Stimulated activated CD8-positive, alpha-beta memory T cell treated with anti-CD3 and anti-CD28 coated beads, Interleukin-4, amount 100 ng/mL, for 48 hours (primary cell): ENCODE measurements around the gene GET3.
A peak's percentile ranks its signal among the peaks of the same experiment; 100 is the strongest.
"Not testable (repeated sequence)": the region's sequence is repeated elsewhere in the genome, so short reads cannot be mapped to it uniquely, and the experiment has no call there.

ENCODE experiments used
- DNase-seq: peaks from one replicate; pipeline ENCODE4 v3.0.0-alpha.2; 2020

GET3 gene

DNA sequence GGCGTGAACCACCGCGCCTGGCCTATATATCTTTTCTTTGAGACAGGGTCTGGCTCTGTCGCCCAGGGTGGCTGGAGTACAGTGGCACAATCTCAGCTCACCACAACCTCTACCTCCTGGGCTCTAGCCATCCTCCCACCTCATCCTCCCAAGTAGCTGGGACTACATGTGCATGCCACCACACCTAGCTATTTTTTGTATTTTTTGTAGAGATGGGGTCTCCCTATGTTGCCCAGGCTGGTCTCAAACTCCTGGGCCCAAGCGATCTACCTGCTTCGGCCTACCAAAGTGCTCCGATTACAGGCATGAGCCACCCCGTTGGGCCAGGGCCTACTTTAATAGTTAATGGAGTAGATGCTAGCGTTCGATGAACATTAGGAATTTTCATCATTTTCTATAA, 17.0 kb upstream of the GET3 start:
- no peak for DNase-seq

- DNase-seq, result peak; percentile 37
Observed at GRCh38 chr19:12720851-12721655, 16.2 kb upstream of the GET3 start.

- DNase-seq, result peak; percentile 74
Observed at GRCh38 chr19:12721656-12722565, 15.4 kb upstream of the GET3 start.

GRCh38 chr19:12722566-12723380, 14.5 kb upstream of the GET3 start:
- DNase-seq, result peak; percentile 94

DNA sequence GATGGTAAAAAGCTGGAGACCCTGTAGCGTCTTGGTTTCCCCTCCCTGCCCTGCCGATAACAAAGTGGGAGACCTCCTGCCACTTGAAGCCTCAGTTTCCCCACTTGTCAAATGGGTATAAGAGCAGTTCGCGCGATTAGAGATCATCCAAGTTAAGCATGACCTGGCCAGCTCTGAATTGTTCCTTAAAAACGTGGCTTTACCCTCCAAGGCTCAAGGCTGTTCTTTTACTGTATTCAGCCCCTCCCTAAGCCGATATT, 14.0 kb upstream of the GET3 start:
- peak; percentile 34 for DNase-seq

GRCh38 chr19:12723641-12724426, 13.5 kb upstream of the GET3 start, which contains the start of gene TNPO2:
TSS of gene TNPO2 (minus strand) at chr19:12723932. CDS start at chr19:12720977, 2,955 bp downstream.
- peak; percentile 86 for DNase-seq

DNA sequence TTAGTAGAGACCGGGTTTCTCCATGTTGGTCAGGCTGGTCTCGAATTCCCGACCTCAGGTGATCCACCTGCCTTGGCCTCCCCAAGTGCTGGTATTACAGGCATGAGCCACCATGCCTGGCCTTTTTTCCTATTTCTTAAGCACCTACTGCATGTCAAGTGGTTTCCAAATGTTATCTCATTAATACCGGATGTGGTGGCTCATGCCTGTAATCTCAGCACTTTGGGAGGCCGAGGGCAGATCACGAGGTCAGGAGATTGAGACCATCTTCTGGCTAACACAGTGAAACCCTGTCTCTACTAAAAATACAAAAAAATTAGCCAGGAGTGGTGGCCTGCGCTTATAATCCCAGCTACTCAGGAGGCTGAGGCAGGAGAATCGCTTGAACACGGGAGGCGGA, 11.7 kb upstream of the GET3 start:
- DNase-seq, result not testable (repeated sequence)

GRCh38 chr19:12726988-12727316, 10.3 kb upstream of the GET3 start:
- no peak for DNase-seq

DNA sequence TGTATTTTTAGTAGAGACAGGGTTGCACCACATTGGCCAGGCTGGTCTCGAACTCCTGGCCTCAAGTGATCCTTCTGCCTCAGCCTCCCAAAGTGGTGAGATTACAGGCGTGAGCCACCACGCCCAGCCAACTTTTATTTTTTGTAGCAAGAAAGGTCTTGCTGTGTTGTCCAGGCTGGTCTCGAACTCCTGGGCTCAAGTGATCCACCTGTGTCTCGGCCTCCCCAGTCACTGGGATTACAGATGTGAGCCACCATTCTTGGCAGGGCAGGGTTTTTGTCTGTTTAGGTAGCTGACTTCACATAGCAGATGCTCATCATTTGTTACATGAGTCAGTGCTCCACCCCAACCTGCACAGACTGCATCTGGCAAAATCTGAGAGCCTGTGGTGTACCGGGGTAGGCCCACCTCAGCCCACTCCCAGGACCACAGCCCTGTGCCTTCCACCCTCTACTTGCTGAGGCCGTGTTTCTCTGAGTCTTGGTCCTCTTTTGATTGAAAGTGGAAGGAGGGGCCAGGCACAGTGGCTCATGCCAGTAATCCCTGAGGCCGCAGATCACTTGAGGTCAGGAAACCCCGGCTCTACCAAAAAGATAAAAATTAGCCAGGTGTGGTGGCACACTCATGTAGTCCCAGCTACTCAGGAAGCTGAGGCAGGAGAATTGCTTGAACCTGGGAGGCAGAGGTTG, 9.4 kb upstream of the GET3 start:
- DNase-seq, result no peak

GRCh38 chr19:12730064-12730463, 7.2 kb upstream of the GET3 start:
- DNase-seq, result no peak

DNA sequence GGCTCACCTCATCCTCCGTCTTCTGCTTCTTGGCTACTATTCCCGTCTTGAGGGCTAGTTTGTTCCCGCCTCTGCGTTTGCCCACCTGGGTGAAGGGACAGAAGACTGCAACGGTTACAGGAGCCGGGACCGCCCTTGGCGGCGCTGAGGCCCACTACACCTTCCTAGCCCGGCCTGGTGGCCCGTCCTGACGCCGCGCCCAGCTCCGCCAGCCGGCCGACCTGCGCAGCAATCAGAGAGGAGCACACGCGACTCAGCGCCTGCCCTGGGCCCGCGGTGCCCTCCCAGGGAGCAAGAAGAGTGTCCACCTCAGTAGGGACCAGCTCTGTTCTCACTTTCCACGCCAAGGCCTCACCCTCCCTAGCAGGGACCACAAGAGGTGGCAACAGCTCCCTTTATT, 6.0 kb upstream of the GET3 start:
- DNase-seq, result no peak

- peak; percentile 69 for DNase-seq
Observed at GRCh38 chr19:12733369-12734214, 3.7 kb upstream of the GET3 start.

- no peak for DNase-seq
Observed at GRCh38 chr19:12737835-12738351, 596 bp downstream of the GET3 start.

DNA sequence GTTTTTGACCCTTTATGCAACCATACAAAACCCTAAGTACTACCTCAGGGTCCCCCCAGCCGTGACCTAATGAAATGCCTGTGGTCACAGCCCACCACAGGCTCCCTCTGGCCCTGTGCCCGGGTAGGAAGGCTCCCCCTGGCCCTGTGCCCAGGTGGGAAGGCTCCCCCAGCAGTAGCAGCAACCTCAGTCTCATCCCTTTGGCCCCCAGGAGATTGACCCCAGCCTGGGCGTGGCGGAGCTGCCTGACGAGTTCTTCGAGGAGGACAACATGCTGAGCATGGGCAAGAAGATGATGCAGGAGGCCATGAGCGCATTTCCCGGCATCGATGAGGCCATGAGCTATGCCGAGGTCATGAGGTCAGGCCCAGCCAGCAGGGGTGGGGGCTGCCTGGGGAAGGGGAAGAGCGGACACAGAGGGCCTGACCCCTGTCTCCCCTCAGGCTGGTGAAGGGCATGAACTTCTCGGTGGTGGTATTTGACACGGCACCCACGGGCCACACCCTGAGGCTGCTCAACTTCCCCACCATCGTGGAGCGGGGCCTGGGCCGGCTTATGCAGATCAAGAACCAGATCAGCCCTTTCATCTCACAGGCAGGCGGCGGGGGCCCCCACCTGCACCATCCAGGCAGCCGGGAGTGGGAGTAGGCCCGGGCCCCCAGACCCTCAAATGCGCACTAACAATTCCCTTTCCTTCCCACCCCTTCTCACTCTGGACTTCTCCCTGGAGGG, 8.0 kb downstream of the GET3 start:
- DNase-seq, result no peak

- DNase-seq, result no peak
Observed at GRCh38 chr19:12748489-12748888, 11.2 kb downstream of the GET3 start.

DNA sequence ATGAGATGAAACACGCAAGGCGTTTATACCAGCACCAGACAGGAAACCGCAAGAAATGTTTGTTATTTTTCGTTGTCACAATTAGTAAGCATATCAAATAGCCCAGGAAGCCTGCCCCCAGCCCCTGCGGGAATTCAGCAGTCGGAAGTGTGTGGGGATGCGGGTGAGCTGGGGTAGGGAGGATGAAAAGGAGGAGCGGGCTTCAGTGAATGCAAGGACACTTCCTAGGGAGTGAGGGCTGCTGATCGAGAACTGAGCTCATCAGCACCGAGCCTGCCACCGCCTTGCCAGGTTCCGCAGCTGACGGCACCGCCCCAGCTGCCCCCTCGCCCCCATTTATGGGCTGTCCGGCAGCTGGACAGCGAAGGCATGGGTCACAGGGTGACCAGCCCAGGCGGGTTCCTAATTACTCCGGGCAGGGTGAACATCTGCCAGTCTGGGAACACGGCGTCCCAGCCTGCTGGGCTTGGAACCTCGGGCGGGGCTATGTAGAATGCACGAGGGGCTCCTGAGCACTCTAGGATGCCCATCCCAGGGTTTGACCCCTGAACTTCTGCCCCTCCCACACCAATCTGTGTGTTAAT, 12.7 kb downstream of the GET3 start:
- no peak for DNase-seq

DNA sequence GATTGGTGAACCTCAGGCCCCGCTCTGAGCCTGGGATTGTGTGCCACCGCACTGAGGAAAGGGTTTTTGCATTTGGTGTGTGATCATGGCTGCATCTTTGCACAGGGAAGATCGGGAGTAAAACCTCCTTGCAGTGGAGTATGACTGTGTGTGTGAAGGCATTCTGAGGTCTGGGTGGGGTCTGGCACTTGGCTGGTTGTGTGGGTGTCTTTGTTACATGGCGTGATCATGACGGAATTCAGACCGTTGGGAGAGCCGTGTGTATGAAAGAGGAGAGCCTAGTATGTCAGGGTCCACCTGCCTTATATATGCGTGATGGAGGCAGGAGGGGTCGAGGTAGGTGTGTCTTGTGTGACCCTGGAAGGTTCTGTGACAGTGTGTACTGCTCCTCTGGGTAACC, 13.6 kb downstream of the GET3 start:
- DNase-seq, result no peak

- DNase-seq, result no peak
Observed at GRCh38 chr19:12751635-12752034, 14.3 kb downstream of the GET3 start, which contains the start of gene BEST2. TSS of gene BEST2 (plus strand) at chr19:12751791. CDS start at chr19:12752593, 802 bp downstream.

DNA sequence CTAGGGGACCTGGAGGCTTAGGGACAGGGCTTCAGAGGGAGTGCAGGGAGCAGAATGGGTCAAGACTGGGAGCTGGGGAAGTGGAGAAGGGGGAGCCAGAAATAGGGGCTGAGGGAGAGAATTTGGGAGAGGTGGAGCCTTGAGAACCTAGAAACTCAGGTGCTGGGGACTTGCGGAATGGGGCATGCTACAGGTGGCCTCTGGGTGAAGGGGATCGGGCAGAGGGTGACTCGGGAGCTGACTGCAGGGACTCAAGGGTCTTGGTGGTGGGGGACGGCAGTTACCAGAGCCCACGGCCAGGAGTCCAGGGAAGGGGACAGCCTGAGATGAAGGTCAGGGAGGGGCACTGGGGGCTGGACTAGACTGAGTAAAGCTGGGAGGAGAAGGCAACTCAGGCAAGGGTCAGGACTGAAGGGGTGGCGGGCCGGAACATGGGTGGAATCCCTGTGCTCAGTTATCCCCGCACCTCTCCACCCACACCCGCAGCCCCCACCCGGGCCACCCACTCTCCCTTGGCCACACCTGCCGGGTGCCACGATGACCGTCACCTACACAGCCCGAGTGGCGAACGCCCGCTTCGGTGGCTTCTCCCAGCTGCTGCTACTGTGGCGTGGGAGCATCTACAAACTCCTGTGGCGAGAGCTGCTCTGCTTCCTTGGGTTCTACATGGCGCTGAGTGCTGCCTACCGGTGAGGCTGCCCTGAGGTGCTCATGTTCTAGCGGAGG, 14.9 kb downstream of the GET3 start:
- DNase-seq, result no peak
